ENCODE measurements around the gene FUZ. TPM values are rescaled to one million over a fixed set of nuclear protein-coding genes. Genes with fewer than 3 reads are reported as not detected.

FUZ gene
- total and polyA plus RNA-seq, 9 donors: 14.6 to 23.8 (median 17.4) TPM

DNA sequence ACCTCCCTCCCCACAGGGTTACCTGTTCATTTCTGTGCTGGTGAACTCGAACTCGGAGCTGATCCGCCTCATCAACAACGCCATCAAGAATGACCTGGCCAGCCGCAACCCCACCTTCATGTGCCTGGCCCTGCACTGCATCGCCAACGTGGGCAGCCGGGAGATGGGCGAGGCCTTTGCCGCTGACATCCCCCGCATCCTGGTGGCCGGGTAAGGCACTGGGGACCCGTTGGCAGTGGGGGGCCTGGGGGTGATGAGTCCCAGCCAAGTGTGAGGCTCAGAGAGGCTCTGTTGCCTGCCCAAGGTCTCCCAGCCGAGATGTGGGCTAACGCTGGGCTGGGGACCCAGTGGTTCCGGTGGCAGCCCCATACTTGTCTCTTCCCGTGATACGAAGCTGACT lies 30.6 kb downstream of the FUZ start:
- 98% methylated on average over 15 of the region's 18 CpGs for whole genome bisulfite sequencing (ENCODE audit: insufficient coverage)
- H3K36me3 ChIP-seq (ENCODE audit: control insufficient read depth, insufficient read depth, low read length): peaks cover 39% of the 10 kb centered on the region

DNA sequence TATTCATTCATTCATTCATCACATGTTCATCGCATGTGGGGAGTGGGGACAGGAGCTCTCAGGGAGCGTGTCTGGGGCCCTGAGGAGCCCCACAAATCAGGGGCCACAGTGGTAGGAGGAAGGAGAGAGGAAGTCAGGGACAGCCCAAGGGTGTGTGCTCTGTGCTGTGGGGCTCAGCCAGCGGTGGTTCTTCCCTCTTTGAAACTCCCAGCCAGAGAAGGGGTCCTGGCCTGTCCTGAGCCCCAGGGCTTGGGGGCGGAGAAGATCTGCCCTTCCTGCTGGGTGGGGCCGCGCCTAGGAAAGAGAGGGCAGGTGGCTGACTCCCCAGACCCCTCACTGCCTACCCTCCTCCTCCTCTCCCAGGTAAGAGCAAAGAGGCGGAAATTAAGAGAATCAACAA lies 31.7 kb downstream of the FUZ start:
- no peak for DNase-seq
- Histone ChIP-seq H3K27me3 (ENCODE audit: control insufficient read depth, insufficient read depth, low read length) (no peaks in the 10 kb centered on the region), H3K4me1 (ENCODE audit: control insufficient read depth, insufficient read depth, low read length) (peaks cover 3% of the 10 kb centered on the region), H3K4me3 (ENCODE audit: low read length) (no peak overlapping the region), H3K27ac (ENCODE audit: low read length) (no peak overlapping the region), H3K9me3 (replicated peaks; ENCODE audit: control insufficient read depth, low read depth, low read length) (no peaks in the 10 kb centered on the region), H3K36me3 (ENCODE audit: control insufficient read depth, insufficient read depth, low read length) (peaks cover 39% of the 10 kb centered on the region)
- WGBS (ENCODE audit: insufficient coverage): 72% methylated on average over 2 of the region's 7 CpGs

More for the DNA sequence above, 30.6 kb downstream of the FUZ start:
- DNase-seq: no peak
- peaks cover 9% of the 10 kb centered on the region for H3K4me1 ChIP-seq (ENCODE audit: control insufficient read depth, insufficient read depth, low read length)
- H3K4me3 ChIP-seq (ENCODE audit: low read length): no peak overlapping the region
- H3K9me3 ChIP-seq (replicated peaks; ENCODE audit: control insufficient read depth, low read depth, low read length): no peaks in the 10 kb centered on the region
- H3K27ac ChIP-seq (ENCODE audit: low read length): no peak overlapping the region
- no peaks in the 10 kb centered on the region for H3K27me3 ChIP-seq (ENCODE audit: control insufficient read depth, insufficient read depth, low read length)

DNA sequence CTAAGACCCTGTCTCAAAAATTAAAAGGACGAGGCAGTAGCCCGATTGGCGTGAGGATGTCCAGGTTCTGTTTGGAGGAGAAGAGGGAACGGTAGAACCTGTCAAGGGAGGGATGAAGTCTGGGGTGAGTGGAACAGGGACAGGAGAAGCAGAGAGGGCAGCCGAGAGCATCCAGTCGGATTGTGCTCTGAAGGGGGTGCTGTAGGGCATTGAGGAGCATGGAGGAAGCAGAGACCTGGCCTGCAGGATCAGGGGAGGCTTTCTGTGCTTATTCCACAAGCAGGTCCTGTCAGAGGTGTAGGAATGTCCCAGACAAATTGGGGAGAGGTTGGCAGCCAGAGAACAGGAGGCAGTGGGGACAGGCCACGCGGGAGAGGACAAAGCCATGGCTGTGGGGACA lies 32.2 kb downstream of the FUZ start:
- peaks cover 43% of the 10 kb centered on the region for H3K36me3 ChIP-seq (ENCODE audit: control insufficient read depth, insufficient read depth, low read length)
- whole genome bisulfite sequencing (ENCODE audit: insufficient coverage): 69% methylated on average over 8 of the region's 8 CpGs
- H3K27ac ChIP-seq (ENCODE audit: low read length): no peak overlapping the region
- no peak overlapping the region for H3K4me3 ChIP-seq (ENCODE audit: low read length)
- no peaks in the 10 kb centered on the region for H3K27me3 ChIP-seq (ENCODE audit: control insufficient read depth, insufficient read depth, low read length)
- H3K9me3 ChIP-seq (replicated peaks; ENCODE audit: control insufficient read depth, low read depth, low read length): no peaks in the 10 kb centered on the region
- H3K4me1 ChIP-seq (ENCODE audit: control insufficient read depth, insufficient read depth, low read length): no peaks in the 10 kb centered on the region
- DNase-seq: no peak

DNA sequence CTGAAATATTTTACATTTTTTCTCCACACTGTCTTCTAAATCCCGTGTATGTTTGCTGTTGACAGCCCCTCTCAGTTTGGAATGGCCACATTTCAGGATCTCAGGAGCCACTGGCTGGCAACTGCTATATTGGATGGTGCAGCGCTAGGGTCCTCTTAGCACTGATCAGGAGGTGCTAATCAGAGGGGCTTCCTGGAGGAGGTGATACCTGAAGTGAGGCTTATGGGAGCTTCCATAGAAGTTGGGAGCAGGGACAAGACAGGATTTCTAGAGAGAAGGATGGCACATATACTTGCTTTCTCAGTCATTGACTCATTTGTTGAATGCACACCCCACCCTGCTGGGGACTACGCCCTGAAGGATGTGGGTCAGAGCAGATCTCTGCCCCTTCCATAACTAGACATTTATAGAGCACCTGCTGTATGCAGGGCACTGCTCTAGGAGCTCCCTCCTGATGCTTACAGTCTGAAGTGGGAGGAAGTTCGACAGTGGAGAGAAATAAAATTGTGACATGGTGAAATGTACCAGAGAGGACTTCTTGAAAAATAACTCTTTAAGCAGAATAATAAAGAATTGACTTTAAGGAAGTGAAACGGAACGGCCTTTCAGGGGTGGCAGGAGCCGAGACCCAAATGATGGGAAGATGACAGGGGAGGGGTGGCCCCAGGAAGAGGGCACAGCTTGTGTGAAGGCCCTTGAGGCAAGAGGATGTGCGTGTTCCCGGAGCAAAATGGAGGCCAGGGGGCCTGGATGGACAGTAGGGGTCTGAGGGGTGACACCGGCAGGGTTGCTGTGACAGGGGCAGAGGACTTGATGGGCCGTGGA lies 33.1 kb downstream of the FUZ start:
- Histone ChIP-seq H3K9me3 (replicated peaks; ENCODE audit: control insufficient read depth, low read depth, low read length) (no peaks in the 10 kb centered on the region), H3K4me3 (ENCODE audit: low read length) (no peak overlapping the region), H3K27ac (ENCODE audit: low read length) (no peak overlapping the region)

DNA sequence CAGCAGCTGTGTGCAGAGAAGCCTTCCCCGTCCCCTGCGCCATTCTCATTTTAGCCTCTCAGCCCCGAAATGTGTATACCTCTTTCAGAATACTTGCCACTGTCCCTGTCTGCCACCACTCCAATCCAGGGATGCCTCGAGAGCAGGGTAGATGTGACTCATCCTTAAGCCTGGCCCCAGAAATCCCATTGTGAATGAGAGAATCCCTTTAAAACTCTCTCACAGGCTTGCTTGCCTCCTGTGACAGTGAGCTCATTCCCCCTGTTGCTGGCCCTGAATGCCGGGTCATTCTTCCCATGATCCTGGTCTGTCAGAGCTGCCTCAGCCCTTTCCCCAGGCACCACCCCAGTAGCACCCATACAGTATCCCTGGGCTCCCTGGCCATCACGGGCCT lies 36.7 kb downstream of the FUZ start:
- Histone ChIP-seq H3K27ac (ENCODE audit: low read length) (no peak overlapping the region), H3K27me3 (ENCODE audit: control insufficient read depth, insufficient read depth, low read length) (no peaks in the 10 kb centered on the region), H3K4me3 (ENCODE audit: low read length) (no peak overlapping the region), H3K9me3 (replicated peaks; ENCODE audit: control insufficient read depth, low read depth, low read length) (no peaks in the 10 kb centered on the region), H3K4me1 (ENCODE audit: control insufficient read depth, insufficient read depth, low read length) (peaks cover 3% of the 10 kb centered on the region), H3K36me3 (ENCODE audit: control insufficient read depth, insufficient read depth, low read length) (peaks cover 23% of the 10 kb centered on the region)
- DNase-seq: no peak
- WGBS (ENCODE audit: insufficient coverage): 86% methylated on average over 6 of the region's 6 CpGs

More for the DNA sequence above, 33.1 kb downstream of the FUZ start:
- Histone ChIP-seq H3K4me1 (ENCODE audit: control insufficient read depth, insufficient read depth, low read length) (no peaks in the 10 kb centered on the region), H3K36me3 (ENCODE audit: control insufficient read depth, insufficient read depth, low read length) (peaks cover 38% of the 10 kb centered on the region), H3K27me3 (ENCODE audit: control insufficient read depth, insufficient read depth, low read length) (no peaks in the 10 kb centered on the region)
- no peak for DNase-seq
- 76% methylated on average over 8 of the region's 11 CpGs for WGBS (ENCODE audit: insufficient coverage)

DNA sequence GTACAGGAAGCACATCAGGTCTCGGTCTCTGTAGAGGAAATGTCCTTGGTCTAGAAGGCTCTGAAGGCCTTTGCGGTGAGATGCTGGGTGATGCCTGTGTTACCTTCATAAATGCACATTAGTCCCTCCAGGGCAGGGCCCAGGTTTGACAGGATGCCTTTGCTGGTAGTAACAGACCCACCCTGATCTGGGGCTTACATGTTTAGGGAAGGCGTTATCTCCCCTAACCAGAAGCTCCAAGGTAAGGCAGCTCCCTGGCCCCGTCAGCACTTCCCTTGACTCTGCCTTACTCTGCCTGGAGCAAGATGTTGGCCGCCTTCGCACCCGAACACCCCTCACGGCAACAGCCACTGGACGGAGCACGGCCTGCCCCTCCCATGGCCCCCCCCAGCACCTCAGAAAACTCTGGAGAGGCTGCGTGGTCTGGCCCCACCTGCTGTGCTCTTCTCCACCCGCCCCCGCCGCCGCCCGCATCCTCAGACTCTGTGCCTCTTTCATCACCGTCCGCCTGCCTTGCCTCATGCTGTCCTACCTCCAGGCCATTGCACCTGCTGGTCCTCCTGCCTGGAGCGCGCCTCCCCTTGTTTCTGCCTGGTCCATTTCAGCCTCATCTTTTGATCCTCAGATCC lies 37.2 kb downstream of the FUZ start:
- H3K27me3 ChIP-seq (ENCODE audit: control insufficient read depth, insufficient read depth, low read length): no peaks in the 10 kb centered on the region
- peaks cover 23% of the 10 kb centered on the region for H3K36me3 ChIP-seq (ENCODE audit: control insufficient read depth, insufficient read depth, low read length)
- no peaks in the 10 kb centered on the region for H3K9me3 ChIP-seq (replicated peaks; ENCODE audit: control insufficient read depth, low read depth, low read length)
- no peak overlapping the region for H3K4me3 ChIP-seq (ENCODE audit: low read length)
- peaks cover 3% of the 10 kb centered on the region for H3K4me1 ChIP-seq (ENCODE audit: control insufficient read depth, insufficient read depth, low read length)
- H3K27ac ChIP-seq (ENCODE audit: low read length): no peak overlapping the region
- DNase-seq: no peak
- 90% methylated on average over 19 of the region's 20 CpGs for WGBS (ENCODE audit: insufficient coverage)

DNA sequence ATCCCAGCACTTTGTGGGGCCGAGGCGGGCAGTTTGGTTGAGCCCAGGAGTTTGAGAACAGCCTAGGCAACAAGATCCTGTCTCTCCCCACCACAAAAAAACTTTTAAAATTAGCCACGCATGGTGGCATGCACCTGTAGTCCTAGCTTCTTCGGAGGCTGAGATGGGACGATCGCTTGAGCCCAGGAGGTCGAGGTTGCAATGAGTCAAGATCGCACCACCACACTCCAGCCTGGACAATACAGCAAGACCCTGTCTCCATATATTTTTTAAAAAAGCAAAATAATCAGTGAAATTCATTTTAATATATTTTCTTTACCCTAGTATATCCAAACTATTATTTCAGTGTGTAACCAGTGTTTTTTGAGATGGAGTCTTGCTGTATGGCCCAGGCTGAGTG lies 38.1 kb downstream of the FUZ start:
- Histone ChIP-seq H3K36me3 (ENCODE audit: control insufficient read depth, insufficient read depth, low read length) (peaks cover 22% of the 10 kb centered on the region), H3K27me3 (ENCODE audit: control insufficient read depth, insufficient read depth, low read length) (no peaks in the 10 kb centered on the region), H3K9me3 (replicated peaks; ENCODE audit: control insufficient read depth, low read depth, low read length) (no peaks in the 10 kb centered on the region), H3K4me1 (ENCODE audit: control insufficient read depth, insufficient read depth, low read length) (peaks cover 3% of the 10 kb centered on the region), H3K4me3 (ENCODE audit: low read length) (no peak overlapping the region), H3K27ac (ENCODE audit: low read length) (no peak overlapping the region)
- 83% methylated on average over 2 of the region's 8 CpGs for WGBS (ENCODE audit: insufficient coverage)
- DNase-seq: no peak

DNA sequence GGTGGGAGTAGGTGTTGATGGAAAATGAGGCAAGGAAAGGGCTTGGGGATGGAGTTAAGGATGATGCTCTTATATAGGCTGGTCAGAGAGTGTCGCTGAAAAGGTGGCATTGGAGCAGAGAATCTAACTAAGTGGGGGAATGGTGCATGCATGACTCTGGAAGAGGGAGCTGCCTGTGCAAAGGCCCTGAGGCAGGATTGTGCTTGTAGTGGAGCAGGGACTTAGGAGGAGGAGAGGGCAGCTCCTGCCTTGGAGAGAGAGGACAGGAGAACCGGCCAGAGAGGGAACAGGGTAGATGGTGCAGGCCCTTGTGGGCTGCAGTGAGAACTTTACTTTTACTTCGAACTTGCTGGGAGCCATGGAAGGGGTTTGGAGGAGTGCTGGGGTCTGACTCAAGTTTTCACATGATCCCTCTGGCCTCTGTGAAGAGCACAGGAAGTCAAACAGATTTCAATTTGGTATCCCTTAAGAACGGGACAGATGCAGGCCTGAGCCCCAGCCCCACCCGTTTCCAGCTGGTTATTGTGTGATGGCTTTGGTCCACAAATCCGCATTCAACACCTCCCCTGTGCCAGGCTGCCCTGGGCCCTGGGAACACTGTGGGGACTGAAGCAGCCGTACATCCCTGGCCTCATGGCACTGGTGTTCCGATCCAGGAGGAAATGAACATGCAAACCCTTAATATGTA lies 39.3 kb downstream of the FUZ start:
- Histone ChIP-seq H3K4me1 (ENCODE audit: control insufficient read depth, insufficient read depth, low read length) (peaks cover 3% of the 10 kb centered on the region), H3K27me3 (ENCODE audit: control insufficient read depth, insufficient read depth, low read length) (no peaks in the 10 kb centered on the region), H3K9me3 (replicated peaks; ENCODE audit: control insufficient read depth, low read depth, low read length) (no peaks in the 10 kb centered on the region), H3K4me3 (ENCODE audit: low read length) (no peak overlapping the region), H3K36me3 (ENCODE audit: control insufficient read depth, insufficient read depth, low read length) (peaks cover 22% of the 10 kb centered on the region), H3K27ac (ENCODE audit: low read length) (no peak overlapping the region)
- DNase-seq: no peak
- 60% methylated on average over 8 of the region's 8 CpGs for WGBS (ENCODE audit: insufficient coverage)

DNA sequence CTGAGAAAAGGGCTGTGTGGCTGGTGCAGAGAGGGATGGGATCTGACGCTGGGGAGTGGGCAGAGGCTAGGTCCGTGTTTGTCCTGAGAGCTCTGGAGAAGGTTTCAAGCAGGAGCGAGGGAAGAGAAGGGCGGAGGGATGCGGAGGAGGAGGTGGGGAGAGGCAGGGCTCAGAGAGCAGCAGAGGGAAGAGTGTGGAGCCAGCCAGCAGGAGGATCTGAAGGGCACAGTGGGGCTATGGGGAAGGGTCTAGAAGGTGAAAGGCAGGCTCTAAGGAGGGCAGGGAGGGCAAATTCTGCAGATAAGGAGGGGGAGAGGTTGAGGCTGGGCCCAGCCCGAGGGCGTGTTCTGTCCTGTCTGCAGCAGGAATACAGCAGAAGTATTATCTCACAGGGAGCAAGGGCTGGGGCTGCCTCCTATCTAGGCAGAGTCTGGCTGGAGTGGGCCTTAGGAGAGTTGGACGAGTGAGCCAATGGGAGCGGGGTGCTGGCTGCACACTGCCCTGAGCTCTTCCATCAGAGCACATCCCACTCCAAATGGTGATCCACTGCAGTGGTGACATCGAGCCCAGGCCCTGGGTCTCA lies 40.2 kb downstream of the FUZ start:
- DNase-seq: no peak
- 92% methylated on average over 6 of the region's 10 CpGs for WGBS (ENCODE audit: insufficient coverage)
- Histone ChIP-seq H3K4me1 (ENCODE audit: control insufficient read depth, insufficient read depth, low read length) (peaks cover 7% of the 10 kb centered on the region), H3K27ac (ENCODE audit: low read length) (no peak overlapping the region), H3K4me3 (ENCODE audit: low read length) (no peak overlapping the region), H3K9me3 (replicated peaks; ENCODE audit: control insufficient read depth, low read depth, low read length) (no peaks in the 10 kb centered on the region), H3K27me3 (ENCODE audit: control insufficient read depth, insufficient read depth, low read length) (no peaks in the 10 kb centered on the region), H3K36me3 (ENCODE audit: control insufficient read depth, insufficient read depth, low read length) (peaks cover 26% of the 10 kb centered on the region)

DNA sequence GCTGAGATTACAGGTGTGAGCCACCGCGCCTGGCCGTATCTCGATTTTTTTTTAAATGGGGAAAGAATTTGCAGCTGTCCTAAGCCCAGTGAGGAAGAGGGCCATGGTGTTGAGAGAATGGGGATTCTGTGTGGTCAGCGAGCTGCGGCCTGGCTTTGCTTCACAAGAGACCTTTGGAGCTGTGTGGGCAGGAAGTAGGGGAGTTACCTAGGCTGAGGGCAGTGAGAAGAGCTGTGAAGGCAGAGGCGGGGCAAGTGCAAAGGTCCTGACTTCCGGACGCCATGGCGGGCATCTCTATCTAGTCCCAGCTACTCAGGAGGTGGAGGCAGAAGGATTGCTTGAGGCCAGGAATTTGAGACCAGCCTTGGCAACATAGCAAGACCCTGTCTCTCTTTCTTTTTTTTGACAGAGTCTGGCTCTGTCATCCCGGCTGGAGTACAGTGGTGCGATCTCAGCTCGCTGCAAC lies 41.4 kb downstream of the FUZ start:
- whole genome bisulfite sequencing (ENCODE audit: insufficient coverage): 86% methylated on average over 10 of the region's 13 CpGs
- no peak overlapping the region for H3K4me3 ChIP-seq (ENCODE audit: low read length)

More for the DNA sequence above, 41.4 kb downstream of the FUZ start:
- no peak overlapping the region for H3K27ac ChIP-seq (ENCODE audit: low read length)
- peaks cover 26% of the 10 kb centered on the region for H3K36me3 ChIP-seq (ENCODE audit: control insufficient read depth, insufficient read depth, low read length)
- H3K27me3 ChIP-seq (ENCODE audit: control insufficient read depth, insufficient read depth, low read length): no peaks in the 10 kb centered on the region
- H3K4me1 ChIP-seq (ENCODE audit: control insufficient read depth, insufficient read depth, low read length): peaks cover 14% of the 10 kb centered on the region
- DNase-seq: no peak
- no peaks in the 10 kb centered on the region for H3K9me3 ChIP-seq (replicated peaks; ENCODE audit: control insufficient read depth, low read depth, low read length)
